B cell (primary cell): ENCODE measurements around the gene RHEBL1. TPM values are rescaled to one million over a fixed set of nuclear protein-coding genes. Genes with fewer than 3 reads are reported as not detected.

Experiments used
- ATAC-seq: fragments of 200-7000 bp; cut with Tn5 transposase; one replicate; pipeline ENCODE4 v1.10.0; 2021; ENCODE audit warnings: low read depth, mild to moderate bottlenecking, moderate number of reproducible peaks, moderate library complexity
- CTCF ChIA-PET: fragments of 350-600 bp; sonication (Branson Sonifier 250); formaldehyde crosslinking; loops from one replicate; lab custom pipeline; 2021; ENCODE audit warnings: antibody characterized with exemption, inconsistent platforms; lab: Charles Lee
- POLR2A ChIA-PET: fragments of 350-600 bp; sonication (Branson Sonifier 250); formaldehyde crosslinking; loops from one replicate; lab custom pipeline; 2021; ENCODE audit warnings: antibody characterized with exemption; lab: Charles Lee
- DNase-seq: peaks from one replicate; pipeline ENCODE4 v3.0.0; 2013
- H2AFZ ChIP-seq: 2 replicates; pipeline ENCODE4 v1.6.1; 2012; ENCODE audit warnings: mild to moderate bottlenecking, low read depth, low read length; ENCODE audit not compliant: insufficient read depth, poor library complexity, severe bottlenecking
- H3K27ac ChIP-seq, 2 donors: 1 replicate in 1 of 2; 2 replicates in 1 of 2; pipeline ENCODE4 v1.5.1; 2012 to 2013; ENCODE audit warnings: low read length in 2 of 2, mild to moderate bottlenecking in 2 of 2, moderate library complexity in 1 of 2
- H3K27me3 ChIP-seq, 4 experiments: fragments of 200-600 bp in 1 of 4; sonication (generic) in 1 of 4; replicated peaks in 1 of 4; 1 replicate in 2 of 4; 2 replicates in 2 of 4; pipeline versions ENCODE4 v1.6.1 to v1.7.0; 2013 to 2016; ENCODE audit warnings: low read length in 3 of 4, mild to moderate bottlenecking in 2 of 4, mixed read lengths in 1 of 4, moderate library complexity in 1 of 4; ENCODE audit not compliant: insufficient read depth in 4 of 4, control insufficient read depth in 3 of 4; ENCODE audit errors: control extremely low read depth in 1 of 4
- H3K36me3 ChIP-seq, 2 experiments: replicated peaks in 1 of 2; 1 replicate in 1 of 2; 2 replicates in 1 of 2; pipeline versions ENCODE4 v1.6.1 to v1.7.1; 2013; ENCODE audit warnings: low read length in 1 of 2; ENCODE audit not compliant: insufficient read depth in 2 of 2, control insufficient read depth in 1 of 2; ENCODE audit errors: control extremely low read depth in 1 of 2, extremely low read depth in 1 of 2
- H3K4me1 ChIP-seq, 2 donors: fragments of 200-600 bp in 1 of 2; sonication (generic) in 1 of 2; 1 replicate in 1 of 2; 2 replicates in 1 of 2; pipeline versions ENCODE4 v1.5.1 to v1.6.1; 2013 to 2017; ENCODE audit warnings: low read length in 2 of 2; ENCODE audit not compliant: control insufficient read depth in 2 of 2, insufficient read depth in 2 of 2
- H3K4me2 ChIP-seq: replicated peaks from 2 replicates; pipeline ENCODE3; 2012; ENCODE audit warnings: mild to moderate bottlenecking, low read depth, low read length; ENCODE audit not compliant: poor library complexity, severe bottlenecking
- H3K4me3 ChIP-seq, 5 experiments: fragments of 200-600 bp in 1 of 5; sonication (generic) in 1 of 5; 1 replicate in 3 of 5; 2 replicates in 2 of 5; pipeline versions ENCODE4 v1.5.1 to v1.7.0; 2011 to 2016; ENCODE audit warnings: low read length in 4 of 5, mild to moderate bottlenecking in 4 of 5, low read depth in 2 of 5, control low read depth in 1 of 5, moderate library complexity in 1 of 5; ENCODE audit not compliant: insufficient read depth in 1 of 5; ENCODE audit errors: control extremely low read depth in 1 of 5, extremely low read depth in 1 of 5
- H3K79me2 ChIP-seq: fragments of 200-600 bp; sonication (generic); one replicate; pipeline ENCODE4 v1.6.0; 2016; ENCODE audit warnings: low read length; ENCODE audit not compliant: control insufficient read depth, insufficient read depth
- H3K9ac ChIP-seq: fragments of 200-600 bp; sonication (generic); 2 replicates; pipeline ENCODE4 v1.6.1; 2017; ENCODE audit warnings: mild to moderate bottlenecking, low read length, moderate library complexity
- H3K9me3 ChIP-seq, 3 donors: one replicate each; pipeline versions ENCODE4 v1.6.1 to v1.7.1; 2013; ENCODE audit warnings: low read length in 2 of 3; ENCODE audit not compliant: control insufficient read depth in 2 of 3, insufficient read depth in 1 of 3; ENCODE audit errors: control extremely low read depth in 1 of 3
- H4K20me1 ChIP-seq: 2 replicates; pipeline ENCODE4 v1.6.0; 2012; ENCODE audit warnings: mild to moderate bottlenecking, low read length; ENCODE audit not compliant: insufficient read depth, control insufficient read depth, poor library complexity, severe bottlenecking
- H3K27ac Mint-ChIP-seq: one replicate; pipeline ENCODE4 v1.8.0; 2021; ENCODE audit warnings: mixed read lengths
- H3K27me3 Mint-ChIP-seq: one replicate; pipeline ENCODE4 v1.8.0; 2021; ENCODE audit warnings: mixed read lengths
- H3K4me1 Mint-ChIP-seq: one replicate; pipeline ENCODE4 v1.8.0; 2021; ENCODE audit warnings: mixed read lengths
- H3K4me3 Mint-ChIP-seq: one replicate; pipeline ENCODE4 v1.8.0; 2021; ENCODE audit warnings: mixed read lengths
- H3K9me3 Mint-ChIP-seq: one replicate; pipeline ENCODE4 v1.8.0; 2022; ENCODE audit warnings: mixed read lengths; ENCODE audit not compliant: insufficient read depth
- EZH2 ChIP-seq: IDR thresholded peaks from 2 replicates; pipeline ENCODE4 v1.6.1; 2012; ENCODE audit warnings: borderline replicate concordance, low read depth, mild to moderate bottlenecking, moderate library complexity, low read length; ENCODE audit not compliant: insufficient read depth, poor library complexity, severe bottlenecking
- WGBS: methylation state at CpG from one replicate; pipeline ENCODE4 v1.1.5; 2013; ENCODE audit warnings: missing lambda C conversion rate; ENCODE audit not compliant: insufficient coverage; 5-methylcytosine and 5-hydroxymethylcytosine counted together
- intact Hi-C: fragments of 100-400 bp; cut with micrococcal nuclease; formaldehyde crosslinking; loops from one replicate; pipeline ENCODE4 v1.10.0; 2022
- polyA plus RNA-seq: library from polyadenylated mRNA; depleted of rRNA; stranded (reverse); fragments of >200 nt; gene quantifications from 2 replicates; pipeline ENCODE4 v1.2.3, GENCODE V29; 2012
- total RNA-seq, 2 donors: library from RNA; stranded (reverse); fragments of 120-200 nt in 1 of 2; gene quantifications; 1 replicate in 1 of 2; 2 replicates in 1 of 2; pipeline versions ENCODE4 v1.2.3 to v1.2.4, GENCODE V29; 2013 to 2022
- TF ChIP-seq, protein P1 (sequence below): fragments of 200-600 bp; IDR thresholded peaks from one replicate; pipeline ENCODE4 v1.8.0; 2022; ENCODE audit warnings: antibody characterized with exemption, mild to moderate bottlenecking

Gene RHEBL1
- total and polyA plus RNA-seq, 2 donors (not counting 1 experiment from before 2014, with no cell fraction given): 3.0 to 6.1 TPM

DNA sequence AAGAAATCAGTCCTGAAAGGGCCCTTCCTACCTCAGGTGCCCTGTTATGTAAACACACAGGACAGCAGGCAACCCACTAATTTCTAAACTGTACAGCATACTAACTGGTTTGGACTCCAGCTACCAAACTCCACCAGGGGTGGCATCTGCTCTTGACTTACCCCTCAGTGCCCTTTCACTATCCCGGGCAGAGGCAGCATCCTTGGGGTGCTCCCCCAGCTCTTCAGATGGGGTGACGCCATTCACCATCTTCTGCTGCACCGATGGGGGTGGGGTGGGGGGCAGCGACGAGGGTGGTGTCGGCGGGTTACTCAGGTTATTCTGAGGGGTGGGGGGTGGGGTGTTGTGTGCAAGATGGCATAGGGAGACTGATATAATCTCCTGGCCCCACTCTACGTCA lies 39.7 kb downstream of the RHEBL1 start:
- Histone ChIP-seq H3K4me1 (no peaks in the 10 kb centered on the region), H3K79me2 (peaks cover 15% of the 10 kb centered on the region), H4K20me1 (peaks cover 12% of the 10 kb centered on the region), H3K27me3 (no peaks in the 10 kb centered on the region), H3K4me2 (no peak overlapping the region), H3K9me3 (no peaks in the 10 kb centered on the region), H3K36me3 (peaks cover 1 to 74% of the 10 kb centered on the region in 2 experiments), H3K4me3 (no peak overlapping the region), H3K9ac (no peak overlapping the region), H2AFZ (no peak overlapping the region), H3K27ac (no peak overlapping the region)
- H3K27ac Mint-ChIP-seq: no peak overlapping the region
- TF ChIP-seq, protein P1, sequence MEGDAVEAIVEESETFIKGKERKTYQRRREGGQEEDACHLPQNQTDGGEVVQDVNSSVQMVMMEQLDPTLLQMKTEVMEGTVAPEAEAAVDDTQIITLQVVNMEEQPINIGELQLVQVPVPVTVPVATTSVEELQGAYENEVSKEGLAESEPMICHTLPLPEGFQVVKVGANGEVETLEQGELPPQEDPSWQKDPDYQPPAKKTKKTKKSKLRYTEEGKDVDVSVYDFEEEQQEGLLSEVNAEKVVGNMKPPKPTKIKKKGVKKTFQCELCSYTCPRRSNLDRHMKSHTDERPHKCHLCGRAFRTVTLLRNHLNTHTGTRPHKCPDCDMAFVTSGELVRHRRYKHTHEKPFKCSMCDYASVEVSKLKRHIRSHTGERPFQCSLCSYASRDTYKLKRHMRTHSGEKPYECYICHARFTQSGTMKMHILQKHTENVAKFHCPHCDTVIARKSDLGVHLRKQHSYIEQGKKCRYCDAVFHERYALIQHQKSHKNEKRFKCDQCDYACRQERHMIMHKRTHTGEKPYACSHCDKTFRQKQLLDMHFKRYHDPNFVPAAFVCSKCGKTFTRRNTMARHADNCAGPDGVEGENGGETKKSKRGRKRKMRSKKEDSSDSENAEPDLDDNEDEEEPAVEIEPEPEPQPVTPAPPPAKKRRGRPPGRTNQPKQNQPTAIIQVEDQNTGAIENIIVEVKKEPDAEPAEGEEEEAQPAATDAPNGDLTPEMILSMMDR: no peak
- no peak for TF ChIP-seq EZH2
- ChIA-PET POLR2A (interaction anchor here (0.7 kb wide), 1 partner anchor 308 kb away, joined by 5 read pairs; no protein-coding TSS in a partner anchor), CTCF (interaction anchor here (0.8 to 2.6 kb wide), 4 partner anchors 9 to 711 kb away, joined by 3 to 9 read pairs (median 4); partner anchors contain the start of gene TMBIM6)
- no CpG with 5 or more reads among the region's 8 CpGs for WGBS
- H3K9me3 Mint-ChIP-seq: no peaks in the 10 kb centered on the region
- intact Hi-C loops: no loop called here
- ATAC-seq (no peak), DNase-seq (no peak)
- H3K4me3 Mint-ChIP-seq: no peak overlapping the region
- H3K4me1 Mint-ChIP-seq: no peaks in the 10 kb centered on the region
- no peaks in the 10 kb centered on the region for H3K27me3 Mint-ChIP-seq

DNA sequence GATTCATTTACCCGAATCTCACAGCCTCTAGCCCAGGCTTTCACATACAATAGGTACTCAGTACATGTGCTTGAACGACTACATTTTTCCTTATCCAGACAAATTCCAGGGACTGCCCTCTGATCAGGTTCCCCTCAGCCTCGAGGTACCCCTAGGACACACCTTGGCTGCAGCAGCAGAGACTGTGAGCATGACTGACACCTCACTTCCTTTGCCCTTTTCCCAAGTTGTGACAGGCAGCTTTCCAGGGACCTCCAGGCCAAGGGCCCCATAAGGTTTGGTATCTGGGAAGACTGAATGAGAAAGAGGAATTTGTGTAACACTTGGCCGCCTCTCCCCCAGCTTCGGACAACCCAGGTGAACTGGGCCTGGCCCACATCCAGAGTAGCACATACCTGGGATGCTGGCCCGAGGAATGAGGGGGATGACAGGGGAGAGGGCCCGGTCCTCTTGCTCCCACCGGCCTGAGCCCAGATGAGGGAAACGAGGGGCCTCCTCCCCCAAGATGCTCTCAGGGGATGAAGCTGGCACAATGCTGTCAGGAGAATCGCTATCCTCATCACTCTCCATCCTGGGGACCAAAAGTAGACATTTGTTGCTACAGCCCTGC lies 41.0 kb downstream of the RHEBL1 start:
- Mint-ChIP-seq H3K27me3 (no peaks in the 10 kb centered on the region), H3K4me3 (no peak overlapping the region), H3K9me3 (no peaks in the 10 kb centered on the region), H3K4me1 (no peaks in the 10 kb centered on the region), H3K27ac (no peak overlapping the region)
- 95% methylated on average over 9 of the region's 10 CpGs for WGBS
- ATAC-seq: no peak
- Histone ChIP-seq H3K9me3 (no peaks in the 10 kb centered on the region), H2AFZ (no peak overlapping the region), H3K27me3 (no peaks in the 10 kb centered on the region), H3K36me3 (peaks cover 2 to 74% of the 10 kb centered on the region in 2 experiments), H4K20me1 (peaks cover 12% of the 10 kb centered on the region), H3K4me1 (no peaks in the 10 kb centered on the region), H3K4me2 (no peak overlapping the region), H3K4me3 (no peak overlapping the region), H3K27ac (no peak overlapping the region), H3K79me2 (peaks cover 15% of the 10 kb centered on the region), H3K9ac (no peak overlapping the region)
- TF ChIP-seq, protein P1: no peak
- no peak for TF ChIP-seq EZH2
- ChIA-PET POLR2A (no interaction called here), CTCF (interaction anchor here (1.0 to 2.6 kb wide), 4 partner anchors 9 to 713 kb away, joined by 3 to 9 read pairs (median 6); partner anchors contain the start of gene TMBIM6)
- DNase-seq: no peak
- intact Hi-C loops: no loop called here
